BJ (cell line): ENCODE results near the gene LARP1. TPM values are rescaled to one million over a fixed set of nuclear protein-coding genes. Genes with fewer than 3 reads are reported as not detected.

Experiments
- CTCF ChIA-PET: fragments of 350-600 bp; formaldehyde crosslinking; extraction: SDS; loops from one replicate; lab custom pipeline; 2021; ENCODE audit warnings: antibody characterized with exemption, inconsistent platforms; lab: Yijun Ruan, JAX
- POLR2A ChIA-PET: fragments of 300-600 bp; sonication (Branson Sonifier 250); formaldehyde crosslinking; extraction: SDS; loops from one replicate; lab custom pipeline; 2021; ENCODE audit warnings: antibody characterized with exemption; lab: Charles Lee
- DNase-seq: peaks from one replicate; pipeline ENCODE4 v3.0.0-alpha.2; 2011; ENCODE audit warnings: low read depth
- H3K27me3 ChIP-seq: 2 replicates; pipeline ENCODE4 v1.6.0; 2011; ENCODE audit warnings: low read length; ENCODE audit not compliant: control insufficient read depth, insufficient read depth
- H3K36me3 ChIP-seq: 2 replicates; pipeline ENCODE4 v1.5.1; 2011; ENCODE audit warnings: low read length; ENCODE audit not compliant: control insufficient read depth, insufficient read depth
- H3K4me3 ChIP-seq: 2 replicates; pipeline ENCODE4 v1.5.1; 2011; ENCODE audit warnings: low read depth, mild to moderate bottlenecking, control low read depth, low read length
- polyA plus RNA-seq: library from polyadenylated mRNA; depleted of rRNA; stranded (reverse); fragments of >200 nt; gene quantifications from 2 replicates; pipeline ENCODE4 v1.2.3, GENCODE V29; 2011
- TF ChIP-seq, protein P1 (sequence below): IDR thresholded peaks from 2 replicates; pipeline ENCODE4 v1.5.1; 2011; ENCODE audit warnings: low read depth, mild to moderate bottlenecking, control low read depth, inconsistent platforms, low read length, moderate library complexity; ENCODE audit not compliant: insufficient read depth

The LARP1 gene
- polyA plus RNA-seq, 1 experiment: 59.0 TPM

DNA sequence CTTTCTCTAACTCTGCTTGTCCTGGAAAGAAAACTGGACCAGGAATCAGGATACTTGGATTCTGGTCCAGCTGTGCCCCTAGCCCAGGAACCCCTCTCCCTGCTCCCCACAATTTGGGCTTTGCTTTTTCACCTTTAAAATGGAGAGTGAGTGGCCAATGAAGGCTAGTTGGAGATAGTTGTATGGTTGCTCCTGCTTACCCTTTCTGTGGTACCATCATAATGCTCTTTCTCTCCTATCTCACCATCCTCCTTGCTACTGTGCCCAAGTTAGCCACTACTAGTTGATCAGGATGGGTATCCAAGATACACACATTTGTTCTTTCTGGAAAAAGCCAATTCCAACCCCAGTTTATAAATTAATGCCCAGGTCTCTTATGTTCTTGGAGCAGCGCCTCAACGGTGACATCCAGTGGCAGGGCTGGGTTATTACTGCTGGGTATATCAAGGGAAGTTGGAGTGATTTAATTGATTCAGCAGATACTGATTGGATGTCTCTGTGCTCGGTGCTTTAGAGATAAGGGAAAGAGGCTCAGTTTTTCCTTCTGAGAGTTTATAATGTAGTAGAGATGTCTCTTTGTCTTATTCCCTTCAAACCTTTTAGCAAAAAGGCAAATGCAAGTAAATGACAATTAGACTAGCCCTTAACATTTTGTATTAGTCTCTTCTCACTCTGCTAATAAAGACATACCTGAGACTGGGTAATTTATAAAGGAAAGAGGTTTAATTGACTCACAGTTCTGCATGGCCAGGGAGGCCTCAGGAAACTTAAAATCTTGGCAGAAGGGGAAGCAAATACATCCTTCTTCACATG, 56.7 kb downstream of the LARP1 start:
- ChIA-PET POLR2A (no interaction called here), CTCF (interaction anchor here (0.8 to 1.2 kb wide), 4 partner anchors 10 to 161 kb away, joined by 3 to 9 read pairs (median 4); no protein-coding TSS in a partner anchor)
- Histone ChIP-seq H3K36me3 (peaks cover 36% of the 10 kb centered on the region), H3K27me3 (no peaks in the 10 kb centered on the region), H3K4me3 (no peak overlapping the region)
- DNase-seq: no peak
- TF ChIP-seq, protein P1, sequence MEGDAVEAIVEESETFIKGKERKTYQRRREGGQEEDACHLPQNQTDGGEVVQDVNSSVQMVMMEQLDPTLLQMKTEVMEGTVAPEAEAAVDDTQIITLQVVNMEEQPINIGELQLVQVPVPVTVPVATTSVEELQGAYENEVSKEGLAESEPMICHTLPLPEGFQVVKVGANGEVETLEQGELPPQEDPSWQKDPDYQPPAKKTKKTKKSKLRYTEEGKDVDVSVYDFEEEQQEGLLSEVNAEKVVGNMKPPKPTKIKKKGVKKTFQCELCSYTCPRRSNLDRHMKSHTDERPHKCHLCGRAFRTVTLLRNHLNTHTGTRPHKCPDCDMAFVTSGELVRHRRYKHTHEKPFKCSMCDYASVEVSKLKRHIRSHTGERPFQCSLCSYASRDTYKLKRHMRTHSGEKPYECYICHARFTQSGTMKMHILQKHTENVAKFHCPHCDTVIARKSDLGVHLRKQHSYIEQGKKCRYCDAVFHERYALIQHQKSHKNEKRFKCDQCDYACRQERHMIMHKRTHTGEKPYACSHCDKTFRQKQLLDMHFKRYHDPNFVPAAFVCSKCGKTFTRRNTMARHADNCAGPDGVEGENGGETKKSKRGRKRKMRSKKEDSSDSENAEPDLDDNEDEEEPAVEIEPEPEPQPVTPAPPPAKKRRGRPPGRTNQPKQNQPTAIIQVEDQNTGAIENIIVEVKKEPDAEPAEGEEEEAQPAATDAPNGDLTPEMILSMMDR: peak; percentile 92

DNA sequence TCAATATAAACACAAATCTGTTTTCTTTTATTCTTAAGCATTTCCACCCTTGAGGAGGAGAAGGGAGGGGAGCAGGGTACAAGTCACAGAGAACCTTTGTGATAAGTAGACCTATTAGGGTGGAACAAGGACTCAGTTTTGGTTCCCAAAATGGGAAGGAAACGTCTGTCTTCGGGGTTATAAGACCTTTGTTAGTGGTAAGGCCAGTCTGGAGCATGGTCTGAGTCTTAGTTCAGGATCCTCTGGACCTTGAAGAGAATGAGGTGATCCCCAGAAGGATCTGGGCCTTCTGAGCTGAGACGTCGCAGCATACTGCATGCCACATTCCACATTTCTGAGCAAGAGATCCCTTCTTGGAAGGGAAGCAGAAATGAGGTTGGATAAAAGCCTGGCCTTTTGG, 58.0 kb downstream of the LARP1 start:
- POLR2A ChIA-PET: no interaction called here
- H3K36me3 ChIP-seq: peaks cover 34% of the 10 kb centered on the region

DNA sequence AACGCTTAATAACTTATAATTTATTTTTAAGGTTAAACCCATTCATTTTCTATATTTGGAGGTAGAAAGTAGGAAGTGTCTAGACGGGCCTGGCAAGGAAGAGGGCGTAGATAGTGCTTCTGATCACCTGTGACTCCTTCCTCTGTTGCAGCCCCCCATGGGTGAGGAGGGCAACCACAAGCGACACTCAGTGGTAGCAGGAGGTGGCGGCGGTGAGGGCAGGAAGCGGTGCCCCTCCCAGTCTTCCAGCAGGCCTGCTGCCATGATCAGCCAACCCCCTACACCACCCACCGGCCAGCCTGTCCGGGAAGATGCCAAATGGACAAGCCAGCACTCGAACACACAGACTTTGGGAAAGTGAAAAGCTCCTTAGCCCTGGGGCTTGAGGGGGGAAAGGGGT, 58.6 kb downstream of the LARP1 start:
- CTCF ChIA-PET: interaction anchor here (1.1 to 1.7 kb wide), 3 partner anchors 10 to 163 kb away, joined by 3 to 7 read pairs (median 3); no protein-coding TSS in a partner anchor

More for the DNA sequence above, 58.0 kb downstream of the LARP1 start:
- no peak overlapping the region for H3K4me3 ChIP-seq
- CTCF ChIA-PET: interaction anchor here (1.1 to 1.7 kb wide), 3 partner anchors 11 to 163 kb away, joined by 3 to 7 read pairs (median 3); no protein-coding TSS in a partner anchor
- TF ChIP-seq, protein P1: no peak
- DNase-seq: no peak
- no peaks in the 10 kb centered on the region for H3K27me3 ChIP-seq

DNA sequence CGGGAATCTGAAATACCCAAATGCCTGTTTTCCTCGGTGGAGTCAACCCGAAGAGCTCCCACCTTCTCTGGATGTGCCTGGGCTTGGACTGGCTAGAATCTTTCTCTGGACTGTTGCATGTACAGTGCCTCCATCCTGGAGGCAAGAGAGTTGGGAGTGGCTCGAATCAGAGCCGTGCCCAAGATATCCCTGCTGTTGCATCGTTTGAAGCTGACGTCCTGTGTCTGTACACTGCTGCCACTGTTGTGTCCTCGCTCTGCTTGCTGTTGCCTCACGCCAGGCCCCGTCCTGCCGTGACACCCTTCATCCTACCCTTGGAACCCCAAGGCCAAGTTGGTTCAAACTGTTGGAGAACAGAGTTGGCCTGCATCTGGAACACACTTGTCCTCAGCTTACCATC, 59.8 kb downstream of the LARP1 start:
- DNase-seq: no peak
- no peaks in the 10 kb centered on the region for H3K27me3 ChIP-seq
- peaks cover 33% of the 10 kb centered on the region for H3K36me3 ChIP-seq
- TF ChIP-seq, protein P1: no peak
- ChIA-PET CTCF (no interaction called here), POLR2A (no interaction called here)
- no peak overlapping the region for H3K4me3 ChIP-seq

More for the DNA sequence above, 58.6 kb downstream of the LARP1 start:
- DNase-seq: no peak
- POLR2A ChIA-PET: interaction anchor here (0.6 kb wide), 1 partner anchor 45 kb away, joined by 7 read pairs; no protein-coding TSS in a partner anchor
- Histone ChIP-seq H3K4me3 (no peak overlapping the region), H3K27me3 (no peaks in the 10 kb centered on the region), H3K36me3 (peaks cover 31% of the 10 kb centered on the region)
- TF ChIP-seq, protein P1: no peak

DNA sequence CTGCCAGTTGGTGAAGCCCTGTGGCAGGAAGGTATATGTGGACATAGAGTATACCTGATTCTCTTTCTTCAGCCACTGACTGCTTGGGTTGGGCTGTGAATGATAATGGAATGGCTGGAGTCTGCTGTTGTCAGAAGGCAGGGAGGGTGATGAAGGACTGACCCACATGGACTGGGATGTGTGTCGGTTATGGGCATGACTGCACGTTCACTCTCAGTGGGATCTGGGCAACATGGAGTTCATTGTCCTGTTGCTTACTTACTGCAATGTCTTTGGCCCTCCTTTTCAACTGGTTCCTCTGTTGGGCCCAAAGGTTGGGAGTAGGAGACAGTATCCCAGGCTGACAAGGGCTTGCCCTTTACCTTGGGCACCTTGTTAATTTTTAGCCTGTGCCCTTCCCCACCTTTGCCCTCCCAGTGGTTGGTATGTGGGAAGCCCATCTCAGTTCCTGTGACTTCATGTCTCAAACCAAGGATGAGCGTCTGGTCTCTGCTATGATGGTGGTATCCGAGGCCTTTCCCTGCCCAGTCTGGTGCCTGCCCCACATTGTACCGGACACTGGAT, 60.6 kb downstream of the LARP1 start:
- DNase-seq: no peak
- peaks cover 39% of the 10 kb centered on the region for H3K36me3 ChIP-seq
- TF ChIP-seq, protein P1: no peak
- ChIA-PET POLR2A (no interaction called here), CTCF (interaction anchor here (1.0 kb wide), 1 partner anchor 173 kb away, joined by 3 read pairs; no protein-coding TSS in a partner anchor)
- no peaks in the 10 kb centered on the region for H3K27me3 ChIP-seq
- H3K4me3 ChIP-seq: no peak overlapping the region
